ENCODE data around the gene EMC6. TPM values are rescaled to one million over a fixed set of nuclear protein-coding genes. Genes with fewer than 3 reads are reported as not detected.

Gene EMC6
- total RNA-seq, 1 experiment from 2014 or later: 72.2 TPM

DNA sequence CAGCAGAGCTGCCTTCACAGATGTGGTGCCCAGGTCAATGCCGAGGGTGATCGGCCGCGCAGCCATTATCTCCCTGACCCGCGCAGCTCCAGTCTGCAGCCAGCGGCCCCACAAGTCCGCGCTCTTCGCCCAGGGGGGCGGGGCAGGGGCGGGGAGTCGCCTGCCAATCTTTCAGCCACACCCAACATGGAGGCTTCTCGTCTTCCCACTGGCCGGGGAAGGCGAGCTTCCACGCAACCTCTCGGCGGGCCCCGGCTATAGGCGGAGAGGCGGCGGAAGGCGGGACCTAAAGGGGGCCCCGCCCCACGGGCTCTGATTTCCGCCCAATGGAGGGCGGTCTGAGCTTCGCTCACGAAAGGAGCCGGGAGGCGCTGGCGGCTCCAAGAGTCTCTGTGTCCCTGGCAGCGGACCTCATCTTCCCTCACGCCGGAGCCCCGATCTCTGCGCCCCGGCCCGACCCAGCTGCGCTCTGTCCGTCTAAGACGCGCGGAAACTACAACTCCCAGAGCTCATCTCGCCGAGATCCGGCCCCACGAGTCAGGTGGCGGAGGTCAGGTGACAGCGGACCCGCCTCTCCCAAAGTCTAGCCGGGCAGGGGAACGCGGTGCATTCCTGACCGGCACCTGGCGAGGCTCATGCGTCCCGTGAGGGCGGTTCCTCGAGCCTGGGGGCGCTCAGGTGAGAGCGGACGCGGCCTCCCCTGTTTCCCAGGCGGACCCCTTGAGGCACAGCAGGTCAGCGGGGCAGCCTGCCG, 32.3 kb upstream of the EMC6 start, which contains the start of the genes CTNS and SHPK:
Gene CTNS (plus strand): TSS at position 607 of the 754 bp plus-strand sequence. CDS start 3,447 bp downstream, outside the sequence.
Gene SHPK (minus strand): TSS at position 97 of the 754 bp plus-strand sequence. CDS start 31 bp downstream, at position 66.
- peak; percentile 99 for DNase-seq
- Histone ChIP-seq H3K9ac (ENCODE audit: extremely low read depth, insufficient read length, low read length) (peak within 1 kb of the TSS; percentile 76), H3K23me2 (ENCODE audit: insufficient read length, low read depth, low read length, poor library complexity, severe bottlenecking) (peaks cover 11% of the 10 kb centered on the region), H2BK20ac (ENCODE audit: low read depth, low read length, poor library complexity, severe bottlenecking) (no peak within 1 kb of the TSS), H3K79me2 (ENCODE audit: insufficient read depth, low read length) (peaks cover 7% of the 10 kb centered on the region; the same call in 1 of the 2 replicates), H3K4me1 (ENCODE audit: insufficient read depth, low read length) (no peaks in the 10 kb centered on the region), H3K56ac (ENCODE audit: insufficient read length, low read depth, low read length) (no peak within 1 kb of the TSS), H4K5ac (ENCODE audit: insufficient read length, low read depth, low read length) (no peak within 1 kb of the TSS), H2BK5ac (ENCODE audit: insufficient read length, low read length) (no peak within 1 kb of the TSS), H3K27me3 (ENCODE audit: insufficient read depth, low read length) (no peaks in the 10 kb centered on the region), H4K8ac (replicated peaks; ENCODE audit: insufficient read length, low read depth, low read length) (no peak within 1 kb of the TSS), H3K4me2 (ENCODE audit: insufficient read depth, insufficient read length, low read length) (peak within 1 kb of the TSS; percentile 86), H3K79me1 (ENCODE audit: insufficient read depth, low read depth, low read length, poor library complexity, severe bottlenecking) (peaks cover 9% of the 10 kb centered on the region), H3K23ac (ENCODE audit: insufficient read length, low read depth, low read length) (no peak within 1 kb of the TSS), H3K18ac (ENCODE audit: insufficient read length, low read depth, low read length) (peak within 1 kb of the TSS; percentile 98), H2AK5ac (ENCODE audit: insufficient read length, low read length) (no peak within 1 kb of the TSS), H2BK120ac (ENCODE audit: low read depth, low read length, poor library complexity, severe bottlenecking) (no peak within 1 kb of the TSS), H4K20me1 (ENCODE audit: control insufficient read depth, insufficient read depth, insufficient read length) (no peaks in the 10 kb centered on the region), H4K91ac (ENCODE audit: insufficient read length, low read depth, low read length) (no peak within 1 kb of the TSS), H2AFZ (ENCODE audit: low read length) (no peak within 1 kb of the TSS), H3K27ac (ENCODE audit: insufficient read length, low read depth, low read length) (no peak within 1 kb of the TSS), H3K9me3 (ENCODE audit: control insufficient read depth, low read depth, low read length) (no peaks in the 10 kb centered on the region), H3K14ac (ENCODE audit: insufficient read depth, low read length) (peak within 1 kb of the TSS; percentile 96), H3T11ph (ENCODE audit: low read length) (no peak within 1 kb of the TSS), H3K4ac (ENCODE audit: low read depth, low read length) (no peak within 1 kb of the TSS), H2BK12ac (ENCODE audit: insufficient read length, low read depth, low read length) (no peak within 1 kb of the TSS), H2BK15ac (ENCODE audit: low read depth, low read length) (no peak within 1 kb of the TSS)
- peaks cover 7 to 30% (median 28%) of the 10 kb centered on the region in 3 experiments for H3K36me3 Mint-ChIP-seq (ENCODE audit: insufficient read depth in 1 of 3, low read depth in 3 of 3)
- H3K27me3 Mint-ChIP-seq (ENCODE audit: low read depth): no peaks in the 10 kb centered on the region
- H3K4me3 Mint-ChIP-seq: peak within 1 kb of the TSS; percentile 96 to 98
- H3K4me1 Mint-ChIP-seq: peaks cover 20 to 25% of the 10 kb centered on the region in 2 experiments
- no CpG with 5 or more reads among the region's 68 CpGs for WGBS (ENCODE audit: extremely low coverage, insufficient read length, low lambda C conversion rate)
- H3K9me3 Mint-ChIP-seq: no peaks in the 10 kb centered on the region
- TF ChIP-seq, protein P1, sequence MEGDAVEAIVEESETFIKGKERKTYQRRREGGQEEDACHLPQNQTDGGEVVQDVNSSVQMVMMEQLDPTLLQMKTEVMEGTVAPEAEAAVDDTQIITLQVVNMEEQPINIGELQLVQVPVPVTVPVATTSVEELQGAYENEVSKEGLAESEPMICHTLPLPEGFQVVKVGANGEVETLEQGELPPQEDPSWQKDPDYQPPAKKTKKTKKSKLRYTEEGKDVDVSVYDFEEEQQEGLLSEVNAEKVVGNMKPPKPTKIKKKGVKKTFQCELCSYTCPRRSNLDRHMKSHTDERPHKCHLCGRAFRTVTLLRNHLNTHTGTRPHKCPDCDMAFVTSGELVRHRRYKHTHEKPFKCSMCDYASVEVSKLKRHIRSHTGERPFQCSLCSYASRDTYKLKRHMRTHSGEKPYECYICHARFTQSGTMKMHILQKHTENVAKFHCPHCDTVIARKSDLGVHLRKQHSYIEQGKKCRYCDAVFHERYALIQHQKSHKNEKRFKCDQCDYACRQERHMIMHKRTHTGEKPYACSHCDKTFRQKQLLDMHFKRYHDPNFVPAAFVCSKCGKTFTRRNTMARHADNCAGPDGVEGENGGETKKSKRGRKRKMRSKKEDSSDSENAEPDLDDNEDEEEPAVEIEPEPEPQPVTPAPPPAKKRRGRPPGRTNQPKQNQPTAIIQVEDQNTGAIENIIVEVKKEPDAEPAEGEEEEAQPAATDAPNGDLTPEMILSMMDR (conservative IDR thresholded peaks at IDR 0.05): no peak
- peak within 1 kb of the TSS; percentile 99 to 100 (median 99) for H3K27ac Mint-ChIP-seq
